SK-N-MC (cell line): ENCODE data around the gene TLK2.
A peak's percentile ranks its signal among the peaks of the same experiment; 100 is the strongest.
"Not testable (repeated sequence)": the region's sequence is repeated elsewhere in the genome, so short reads cannot be mapped to it uniquely, and the experiment has no call there.

Experiments used
- DNase-seq: peaks from one replicate; pipeline ENCODE4 v3.0.0-alpha.2; 2011; ENCODE audit warnings: low read depth, low spot score
- H3K27ac ChIP-seq: fragments of 200-600 bp; sonication (generic); 2 replicates; pipeline ENCODE4 v1.5.1; 2016; ENCODE audit warnings: mixed run types
- H3K36me3 ChIP-seq: fragments of 200-600 bp; sonication (generic); 2 replicates; pipeline ENCODE4 v1.6.1; 2017; ENCODE audit warnings: antibody characterized with exemption, low read length, mixed read lengths; ENCODE audit not compliant: insufficient read depth
- H3K4me3 ChIP-seq: fragments of 200-600 bp; sonication (generic); 2 replicates; pipeline ENCODE4 v1.5.1; 2016
- H3K9ac ChIP-seq: fragments of 200-600 bp; sonication (generic); 2 replicates; pipeline ENCODE4 v1.8.0; 2017; ENCODE audit warnings: mixed run types, mixed read lengths; ENCODE audit not compliant: insufficient read length
- H3K9me3 ChIP-seq: fragments of 200-600 bp; sonication (generic); 2 replicates; pipeline ENCODE4 v1.6.1; 2017; ENCODE audit warnings: low read depth, mild to moderate bottlenecking, antibody characterized with exemption, low read length, moderate library complexity, mixed read lengths

The TLK2 gene

GRCh38 chr17:62471380-62471880, 7.2 kb upstream of the TLK2 start:
- H3K9ac ChIP-seq, H3K36me3 ChIP-seq, H3K27ac ChIP-seq, DNase-seq, H3K4me3 ChIP-seq, H3K9me3 ChIP-seq: not testable (repeated sequence)

DNA sequence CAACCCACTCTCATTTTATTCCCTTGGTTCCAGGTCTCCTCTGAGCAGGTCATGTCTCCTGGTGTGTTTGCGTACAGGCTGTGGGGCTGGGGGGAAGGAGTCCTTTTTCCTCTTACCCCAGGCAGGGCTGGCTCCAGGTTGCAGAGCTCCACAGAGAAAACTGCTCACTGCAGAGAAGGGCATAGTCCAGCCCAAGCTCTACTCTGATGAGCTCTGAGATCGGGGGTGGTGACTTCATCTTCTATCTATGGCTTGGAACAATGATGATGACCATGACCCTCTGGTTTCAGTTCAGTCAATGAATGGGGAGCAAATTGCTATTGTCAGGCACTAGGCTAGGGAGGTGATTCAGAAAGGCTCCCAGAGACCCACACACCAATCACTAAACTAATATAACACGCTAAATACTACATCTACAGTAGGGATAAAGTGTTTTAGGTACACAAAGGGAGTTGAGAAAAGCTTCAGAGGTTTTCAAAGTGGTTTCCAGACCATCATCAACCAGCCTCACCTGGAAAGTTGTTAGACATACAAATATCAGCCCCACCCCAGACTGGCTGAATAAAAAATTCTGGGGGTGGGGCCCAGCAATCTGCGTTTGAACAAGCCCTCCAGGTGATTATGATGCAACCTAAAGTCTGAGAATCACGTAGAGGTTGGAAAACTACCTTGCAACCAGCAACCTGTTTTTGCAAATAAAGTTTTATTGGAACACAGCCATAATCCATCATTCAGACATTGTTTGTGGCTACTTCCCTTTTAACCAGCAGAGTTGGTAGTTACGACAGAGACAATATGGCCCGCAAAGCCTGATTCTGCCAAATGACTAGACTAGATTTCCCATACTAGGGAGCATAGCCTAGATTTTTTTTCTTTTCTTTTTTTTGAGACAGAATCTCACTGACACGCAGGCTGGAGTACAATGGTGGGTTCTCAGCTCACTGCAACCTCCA, 5.3 kb upstream of the TLK2 start:
- not testable (repeated sequence) for DNase-seq, H3K36me3 ChIP-seq, H3K4me3 ChIP-seq, H3K9me3 ChIP-seq, H3K27ac ChIP-seq, H3K9ac ChIP-seq

GRCh38 chr17:62477111-62477510, 1.5 kb upstream of the TLK2 start:
- H3K27ac ChIP-seq, H3K9me3 ChIP-seq, H3K4me3 ChIP-seq, DNase-seq, H3K36me3 ChIP-seq, H3K9ac ChIP-seq: not testable (repeated sequence)

DNA sequence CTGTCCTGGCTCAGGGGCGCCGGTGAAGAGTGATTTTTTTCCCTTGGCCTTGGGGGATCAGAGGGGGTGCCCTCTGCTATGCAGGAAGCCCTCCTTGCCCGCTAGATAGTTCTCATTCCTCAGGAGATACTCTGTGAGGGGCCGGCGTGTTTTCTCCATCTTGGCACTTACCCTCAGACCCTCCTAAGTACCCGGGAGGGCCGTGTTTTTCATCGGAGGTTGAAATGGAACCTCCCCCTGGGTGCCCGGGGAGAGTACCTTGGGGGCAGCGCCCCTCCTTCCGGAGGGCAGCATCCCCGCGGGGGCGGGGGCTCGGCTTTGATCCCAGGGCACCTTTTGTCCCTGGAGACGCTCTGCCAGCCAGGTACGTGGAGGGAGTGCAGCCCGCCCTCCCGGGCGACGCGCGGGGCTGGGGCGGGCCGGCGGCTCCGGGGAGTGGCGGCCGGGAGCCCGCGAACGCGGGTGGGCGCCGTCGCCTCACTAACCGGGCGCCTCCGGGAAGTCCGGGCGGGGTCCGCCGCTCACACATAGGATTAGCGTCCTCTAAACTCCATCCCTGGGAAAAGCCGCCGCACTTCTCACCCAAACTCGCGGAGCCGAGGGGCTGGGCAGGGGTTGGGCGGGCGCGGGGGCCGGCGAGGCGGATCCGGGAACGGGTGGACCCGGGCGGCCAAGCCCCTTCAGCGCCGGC, 762 bp upstream of the TLK2 start:
- H3K27ac ChIP-seq, H3K9me3 ChIP-seq, DNase-seq, H3K36me3 ChIP-seq: not testable (repeated sequence)
- peak overlapping the region; percentile 74 for H3K9ac ChIP-seq
- peak overlapping the region; percentile 85 for H3K4me3 ChIP-seq

DNA sequence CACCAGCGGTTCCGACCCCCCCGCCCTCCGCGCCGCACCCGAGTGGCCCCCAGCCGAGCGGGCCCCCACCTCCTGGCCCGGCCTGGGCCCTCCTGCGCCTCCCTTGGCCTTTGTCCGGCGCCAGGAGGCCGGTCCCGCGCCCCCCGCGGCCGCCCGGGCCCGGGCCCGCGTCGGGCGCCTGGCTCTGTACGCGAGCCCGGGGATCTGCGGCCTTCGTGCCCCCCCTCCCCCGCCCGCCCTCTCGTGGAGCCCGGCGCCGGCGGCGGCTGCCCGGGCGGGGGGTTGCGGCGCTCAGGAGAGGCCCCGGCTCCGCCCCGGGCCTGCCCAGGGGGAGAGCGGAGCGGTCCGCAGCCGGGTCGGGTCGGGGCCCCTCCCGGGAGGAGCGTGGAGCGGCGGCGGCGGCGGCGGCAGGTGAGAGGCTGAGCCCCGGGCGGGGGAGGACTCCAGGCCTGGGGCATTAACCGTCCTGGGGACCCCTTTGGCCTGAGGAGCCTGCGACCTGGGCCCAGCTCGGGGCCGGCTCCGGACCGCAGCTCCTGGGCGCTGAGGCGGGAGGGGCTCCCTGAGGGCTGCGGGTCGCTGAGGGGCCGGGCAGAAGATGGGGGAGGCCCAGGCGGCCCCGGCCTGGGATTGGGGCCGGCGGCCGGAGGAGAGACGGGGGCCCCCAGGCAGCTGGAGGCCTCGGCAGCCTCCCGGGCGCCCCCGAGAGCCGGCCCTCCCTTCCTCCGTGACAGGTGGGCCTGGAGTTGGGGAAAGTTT, 434 bp downstream of the TLK2 start:
- not testable (repeated sequence) for DNase-seq, H3K27ac ChIP-seq, H3K36me3 ChIP-seq, H3K9me3 ChIP-seq
- H3K4me3 ChIP-seq, result peak overlapping the region; percentile 85
- peak overlapping the region; percentile 90 for H3K9ac ChIP-seq

- H3K9me3 ChIP-seq, DNase-seq, H3K36me3 ChIP-seq: not testable (repeated sequence)
- Histone ChIP-seq H3K27ac (peak overlapping the region; percentile 60; the same call in 1 of the 2 replicates), H3K9ac (peak overlapping the region; percentile 90), H3K4me3 (peak overlapping the region; percentile 85)
Measured at GRCh38 chr17:62479639-62480258, 1.1 kb downstream of the TLK2 start.

- H3K27ac ChIP-seq, H3K9ac ChIP-seq, DNase-seq, H3K4me3 ChIP-seq, H3K36me3 ChIP-seq, H3K9me3 ChIP-seq: not testable (repeated sequence)
Measured at GRCh38 chr17:62482553-62482952, 3.9 kb downstream of the TLK2 start.

DNA sequence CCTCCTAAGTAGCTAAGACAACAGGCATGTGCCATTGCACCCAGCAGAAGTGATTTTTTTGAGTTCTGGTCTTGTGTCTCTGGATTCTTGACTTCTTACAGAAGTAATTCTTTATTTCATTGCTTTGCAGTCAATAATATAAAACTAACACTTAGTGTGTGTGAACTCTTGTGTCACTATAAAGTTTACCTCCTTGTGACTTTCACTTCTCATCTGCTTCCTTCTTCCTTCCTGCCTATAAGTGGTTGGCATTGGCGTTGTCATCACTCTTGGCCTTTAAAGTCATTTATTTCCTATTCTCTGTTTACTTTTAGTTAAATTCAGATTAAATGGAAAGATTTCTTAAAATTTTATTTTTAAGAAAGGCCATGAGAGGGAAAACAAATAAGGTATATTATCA, 12.4 kb downstream of the TLK2 start:
- not testable (repeated sequence) for H3K27ac ChIP-seq, H3K9ac ChIP-seq, H3K9me3 ChIP-seq, H3K4me3 ChIP-seq, DNase-seq
- peaks cover 36% of the 10 kb centered on the region for H3K36me3 ChIP-seq

GRCh38 chr17:62493049-62493655, 14.5 kb downstream of the TLK2 start:
- DNase-seq, H3K9me3 ChIP-seq, H3K9ac ChIP-seq, H3K4me3 ChIP-seq, H3K27ac ChIP-seq: not testable (repeated sequence)
- H3K36me3 ChIP-seq, result peaks cover 30% of the 10 kb centered on the region

DNA sequence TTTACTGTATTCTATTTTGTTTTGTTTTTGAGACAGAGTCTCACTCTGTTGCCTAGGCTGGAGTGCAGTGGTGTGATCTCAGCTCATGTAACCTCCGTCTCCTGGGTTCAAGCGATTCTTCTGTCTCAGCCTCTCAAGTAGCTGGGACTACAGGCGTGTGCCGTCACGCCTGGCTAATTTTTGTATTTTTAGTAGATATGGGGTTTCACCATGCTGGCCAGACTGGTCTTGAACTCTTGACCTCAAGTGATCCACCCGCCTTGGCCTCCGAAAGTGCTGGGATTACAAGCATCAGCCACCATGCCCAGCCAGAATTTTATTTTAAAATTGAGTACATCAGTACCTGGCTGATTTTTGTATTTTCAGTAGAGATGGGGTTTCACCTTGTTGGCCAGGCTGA, 15.4 kb downstream of the TLK2 start:
- peaks cover 30% of the 10 kb centered on the region for H3K36me3 ChIP-seq
- not testable (repeated sequence) for H3K9me3 ChIP-seq, H3K4me3 ChIP-seq, H3K27ac ChIP-seq, H3K9ac ChIP-seq, DNase-seq

GRCh38 chr17:62496344-62496743, 17.7 kb downstream of the TLK2 start:
- H3K9me3 ChIP-seq, DNase-seq, H3K27ac ChIP-seq, H3K9ac ChIP-seq, H3K4me3 ChIP-seq: not testable (repeated sequence)
- peaks cover 19% of the 10 kb centered on the region for H3K36me3 ChIP-seq

DNA sequence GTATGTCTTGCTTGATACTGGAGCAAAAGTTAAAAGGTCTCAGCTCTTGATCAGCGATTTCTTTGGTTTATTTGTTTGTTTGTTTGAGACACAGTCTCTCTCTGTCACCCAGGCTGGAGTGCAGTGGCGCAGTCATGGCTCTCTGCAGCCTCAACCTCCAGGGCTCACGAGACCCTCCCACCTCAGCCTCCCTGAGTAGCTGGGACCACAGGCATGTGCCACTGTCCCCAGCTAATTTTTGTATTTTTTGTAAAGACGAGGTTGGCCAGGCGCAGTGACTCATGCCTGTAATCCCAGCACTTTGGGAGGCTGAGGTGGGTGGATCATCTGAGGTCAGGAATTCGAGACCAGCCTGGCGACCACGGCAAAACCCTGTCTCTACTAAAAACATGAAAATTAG, 20.2 kb downstream of the TLK2 start:
- DNase-seq, result not testable (repeated sequence)

GRCh38 chr17:62500463-62500862, 21.8 kb downstream of the TLK2 start:
- not testable (repeated sequence) for DNase-seq, H3K27ac ChIP-seq, H3K36me3 ChIP-seq

More for the DNA sequence above, 20.2 kb downstream of the TLK2 start:
- H3K9ac ChIP-seq, H3K9me3 ChIP-seq, H3K36me3 ChIP-seq, H3K4me3 ChIP-seq, H3K27ac ChIP-seq: not testable (repeated sequence)

More at GRCh38 chr17:62500463-62500862, 21.8 kb downstream of the TLK2 start:
- H3K4me3 ChIP-seq, H3K9me3 ChIP-seq, H3K9ac ChIP-seq: not testable (repeated sequence)
